Stimulated activated CD4-positive, alpha-beta T cell treated with anti-CD3 and anti-CD28 coated beads, Interleukin-2, amount 100 ng/mL, for 4 hours (primary cell): Measurements from ENCODE around the gene SHB.

ENCODE experiments used
- DNase-seq: peaks from one replicate; pipeline ENCODE4 v3.0.0-alpha.2; 2020; ENCODE audit warnings: low read depth

The SHB gene

DNA sequence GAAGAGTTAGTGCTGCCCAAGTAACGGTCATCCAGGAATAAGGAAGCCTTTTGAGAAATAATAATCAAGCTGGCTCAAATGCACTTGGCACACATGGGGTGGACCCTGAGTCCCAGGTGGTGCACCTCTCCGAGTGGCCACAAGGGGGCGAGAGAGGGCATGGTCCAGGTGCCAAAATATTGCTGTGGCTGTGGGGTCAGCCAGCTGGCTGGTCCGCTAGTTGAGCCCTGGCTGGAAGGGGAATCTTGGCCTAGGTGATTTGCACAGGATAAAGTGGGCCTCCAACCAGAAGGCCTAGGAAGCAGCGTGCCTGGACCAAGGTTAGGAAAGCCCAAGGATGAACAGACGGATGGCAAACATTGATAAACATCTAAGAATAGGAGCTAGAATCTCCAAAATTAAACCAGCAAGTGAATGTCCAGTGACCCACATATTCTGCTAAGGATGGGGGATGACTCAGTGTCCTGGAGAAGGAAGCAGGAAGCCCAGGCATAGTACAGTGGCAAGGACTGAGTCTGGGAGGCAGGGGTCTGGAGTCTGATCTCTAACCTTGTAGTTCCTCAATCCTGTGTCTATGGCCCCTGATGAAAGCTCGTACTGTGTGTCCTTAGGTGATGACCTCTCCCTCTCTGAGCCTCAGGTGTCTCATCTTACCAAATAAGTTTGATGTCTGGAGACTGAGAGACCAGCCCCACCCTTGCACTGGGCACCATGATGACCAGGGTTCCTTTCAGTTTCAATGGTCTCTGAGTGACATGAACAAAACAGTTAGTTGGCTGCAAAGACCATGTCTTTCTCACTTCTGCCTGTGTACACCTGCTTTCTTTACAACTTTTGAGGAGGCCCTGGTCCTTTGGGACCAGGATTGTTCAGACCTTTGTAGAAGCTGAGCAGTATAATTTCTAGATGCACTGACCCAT is 19.2 kb upstream of the SHB start:
- peak; percentile 38 for DNase-seq

DNA sequence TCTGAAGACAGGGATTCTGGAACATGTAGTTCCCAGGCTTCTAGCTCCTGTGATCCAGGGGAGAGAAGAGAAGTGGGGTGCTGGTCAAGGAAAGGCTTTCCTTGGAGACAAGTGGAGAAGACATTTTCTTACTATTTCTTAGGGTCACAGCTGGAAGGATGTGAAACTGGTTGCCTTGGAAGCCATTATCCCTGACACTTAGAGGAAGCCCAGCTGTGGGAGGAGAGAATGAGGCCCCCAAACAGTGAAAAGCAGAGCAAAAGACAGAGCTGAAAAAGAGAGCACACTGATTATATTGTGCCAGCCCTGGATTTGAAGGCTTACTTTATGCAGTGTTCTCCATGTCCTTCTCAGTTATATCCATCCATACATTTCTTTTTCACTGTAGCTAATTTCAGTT is 17.5 kb upstream of the SHB start:
- no peak for DNase-seq

DNA sequence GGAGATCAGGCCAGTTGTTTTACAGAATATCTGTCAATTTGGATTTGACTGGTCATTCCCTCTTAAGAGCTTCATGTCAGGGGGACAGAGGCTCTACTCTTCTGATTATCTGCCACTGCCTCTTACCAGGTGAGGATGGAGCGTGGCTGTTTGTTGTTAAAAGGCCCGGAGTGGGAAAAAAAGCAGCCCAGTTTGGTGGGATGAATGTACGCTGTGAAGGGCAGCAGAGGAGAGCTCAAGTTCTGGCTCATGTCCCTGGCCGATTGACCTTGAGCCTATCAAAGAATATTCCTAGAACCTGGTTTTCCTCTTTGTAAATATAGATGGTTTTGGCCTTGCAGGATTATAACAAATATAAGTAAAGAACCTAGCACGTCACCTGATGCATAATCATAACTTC is 16.3 kb upstream of the SHB start:
- no peak for DNase-seq

GRCh38 chr9:38084556-38084880 is 15.5 kb upstream of the SHB start:
- DNase-seq, result no peak

DNA sequence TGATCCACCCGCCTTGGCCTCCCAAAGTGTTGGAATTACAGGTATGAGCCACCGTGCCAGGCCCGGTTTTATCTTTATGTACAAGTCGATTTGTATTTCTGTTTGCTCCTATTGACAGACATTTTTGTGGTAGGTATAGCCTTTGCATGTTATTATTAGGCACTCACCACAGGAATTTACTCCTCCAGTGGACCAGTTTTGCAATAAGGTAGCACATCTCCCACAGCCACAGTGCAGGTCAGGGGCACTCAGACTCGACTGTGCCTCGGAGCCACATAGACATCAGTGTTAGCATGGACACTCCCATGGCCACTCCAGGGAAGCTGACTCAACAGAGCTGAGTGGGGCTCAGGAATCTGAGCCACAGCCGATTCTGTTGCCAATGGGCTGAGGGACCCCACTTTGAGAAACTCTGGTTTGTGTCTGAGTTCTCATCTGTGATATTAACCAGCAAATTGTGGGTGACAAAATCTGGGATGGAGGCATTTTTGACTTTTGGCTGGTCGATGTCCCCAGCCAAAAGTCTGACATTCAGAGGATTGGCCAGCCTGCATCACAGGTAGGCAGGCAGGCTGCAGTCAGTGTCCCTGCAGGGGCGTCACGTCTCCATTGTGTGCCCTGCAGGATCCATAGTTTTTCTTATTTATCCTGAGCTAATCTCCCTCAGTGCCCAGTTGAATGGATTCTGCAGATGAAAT is 15.0 kb upstream of the SHB start:
- no peak for DNase-seq

GRCh38 chr9:38082446-38083287 is 13.6 kb upstream of the SHB start:
- DNase-seq, result no peak

DNA sequence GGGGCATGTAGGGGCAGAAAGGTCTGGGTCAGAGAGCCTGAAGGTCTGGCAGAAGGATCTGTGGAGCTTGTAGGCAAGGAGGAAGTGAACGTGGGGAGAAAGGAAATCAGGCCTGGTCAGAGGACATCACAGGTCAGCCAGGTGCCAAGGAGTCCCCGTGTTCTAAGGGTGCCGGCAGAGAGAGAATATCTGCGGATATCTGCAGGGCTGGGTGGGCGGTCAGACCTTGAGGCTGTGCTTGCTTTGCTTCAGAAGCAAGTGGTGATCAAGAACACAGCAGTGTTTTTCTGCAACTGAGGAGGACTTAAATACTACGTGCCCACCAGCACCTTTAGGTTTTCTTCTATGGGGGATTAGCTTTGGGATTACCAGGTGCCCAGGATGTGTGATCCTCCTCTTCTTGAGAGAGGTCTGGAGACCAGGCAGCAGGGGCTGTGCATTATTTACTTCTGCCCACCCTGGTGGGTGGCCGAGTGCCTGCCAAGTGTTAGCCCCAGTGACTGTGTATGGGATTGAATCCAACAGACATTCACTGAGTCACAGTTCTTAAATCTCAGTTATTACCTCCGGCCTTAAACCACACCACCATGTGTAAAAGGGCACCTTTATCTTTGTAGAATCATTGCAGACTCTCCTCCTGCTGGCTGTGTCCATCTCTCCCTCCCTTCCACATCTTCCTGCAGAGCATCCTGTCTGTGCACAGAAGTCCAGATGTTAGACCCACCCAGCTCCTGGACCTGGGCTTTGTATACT is 12.5 kb upstream of the SHB start:
- no peak for DNase-seq

GRCh38 chr9:38079461-38080031 is 10.5 kb upstream of the SHB start:
- DNase-seq, result no peak

DNA sequence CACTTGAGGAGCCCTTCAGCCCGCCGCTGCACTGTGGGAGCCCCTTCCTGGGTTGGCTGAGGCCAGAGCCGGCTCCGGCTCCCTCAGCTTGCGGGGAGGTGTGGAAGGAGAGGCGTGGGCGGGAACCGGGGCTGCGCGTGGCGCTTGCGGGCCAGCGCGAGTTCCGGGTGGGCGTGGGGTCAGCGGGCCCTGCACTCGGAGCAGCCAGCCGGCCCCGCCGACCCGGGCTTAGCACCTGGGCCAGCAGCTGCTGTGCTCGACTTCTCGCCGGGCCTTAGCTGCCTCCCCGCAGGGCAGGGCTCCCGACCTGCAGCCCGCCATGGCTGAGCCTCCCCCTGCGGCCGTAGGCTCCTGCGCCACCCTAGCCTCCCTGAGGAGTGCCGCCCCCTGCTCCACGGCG is 6.2 kb upstream of the SHB start:
- no peak for DNase-seq

DNA sequence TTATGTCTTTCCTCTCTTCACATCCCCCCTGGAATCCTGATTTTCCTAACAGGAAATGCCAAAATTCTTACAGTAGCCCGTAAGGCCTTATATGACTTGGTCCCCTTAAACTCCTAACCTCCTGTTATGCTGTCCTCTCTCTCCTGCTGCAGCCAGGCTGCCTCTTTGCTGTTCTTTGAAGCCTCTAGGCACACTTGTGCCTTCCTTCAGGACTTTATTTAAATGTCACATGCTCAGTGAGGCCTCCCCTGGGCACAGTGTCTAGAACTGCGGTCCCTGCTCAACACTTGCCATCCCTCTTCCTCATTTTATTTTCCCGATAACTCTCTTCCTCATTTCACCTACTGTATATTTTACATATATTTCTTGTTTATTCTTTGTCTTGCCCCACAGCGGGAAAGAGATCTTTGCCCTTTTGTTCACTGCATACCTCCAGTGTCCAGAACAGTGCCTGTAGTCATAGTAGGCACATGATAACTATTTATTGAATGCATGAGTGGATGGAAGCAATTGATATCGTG is 5.5 kb upstream of the SHB start:
- no peak for DNase-seq

GRCh38 chr9:38073882-38074281 is 4.9 kb upstream of the SHB start:
- no peak for DNase-seq

DNA sequence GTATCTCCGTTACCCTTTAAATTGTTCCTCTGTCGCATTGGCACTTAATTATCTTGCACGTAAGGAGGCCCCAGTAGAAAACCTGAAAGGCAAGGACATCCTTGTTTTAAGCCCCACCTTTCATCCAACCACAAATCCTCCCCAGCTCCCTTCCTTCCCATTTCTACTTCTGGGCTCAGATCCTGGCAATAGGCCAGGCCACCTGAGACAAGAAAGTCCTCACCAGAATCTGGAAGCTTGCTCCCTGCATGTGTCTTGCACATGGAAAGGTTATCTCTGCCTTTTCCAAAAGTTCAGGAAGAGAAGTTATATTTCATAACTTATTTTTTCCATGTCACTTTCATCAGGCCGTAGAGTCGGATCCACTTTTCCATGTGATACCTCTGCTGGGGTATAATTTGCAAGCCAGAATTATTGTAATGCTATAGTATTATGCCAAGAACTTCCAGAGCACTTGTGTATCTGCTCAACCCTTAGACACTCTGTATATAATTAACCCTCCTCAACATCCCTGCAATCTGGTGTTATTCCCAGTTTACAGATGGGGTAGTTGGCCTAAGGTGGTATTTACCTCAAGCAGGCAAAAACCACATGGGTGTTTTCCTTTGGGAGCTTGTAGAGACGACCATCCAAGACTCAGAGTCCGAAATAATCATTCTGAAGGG is 2.6 kb upstream of the SHB start:
- no peak for DNase-seq

GRCh38 chr9:38067859-38068681 is 957 bp downstream of the SHB start:
- DNase-seq, result no peak

- DNase-seq, result no peak
These were observed 1.8 kb downstream of the SHB start for GRCh38 chr9:38066914-38067858.

GRCh38 chr9:38066197-38066913 is 2.7 kb downstream of the SHB start:
- no peak for DNase-seq

DNA sequence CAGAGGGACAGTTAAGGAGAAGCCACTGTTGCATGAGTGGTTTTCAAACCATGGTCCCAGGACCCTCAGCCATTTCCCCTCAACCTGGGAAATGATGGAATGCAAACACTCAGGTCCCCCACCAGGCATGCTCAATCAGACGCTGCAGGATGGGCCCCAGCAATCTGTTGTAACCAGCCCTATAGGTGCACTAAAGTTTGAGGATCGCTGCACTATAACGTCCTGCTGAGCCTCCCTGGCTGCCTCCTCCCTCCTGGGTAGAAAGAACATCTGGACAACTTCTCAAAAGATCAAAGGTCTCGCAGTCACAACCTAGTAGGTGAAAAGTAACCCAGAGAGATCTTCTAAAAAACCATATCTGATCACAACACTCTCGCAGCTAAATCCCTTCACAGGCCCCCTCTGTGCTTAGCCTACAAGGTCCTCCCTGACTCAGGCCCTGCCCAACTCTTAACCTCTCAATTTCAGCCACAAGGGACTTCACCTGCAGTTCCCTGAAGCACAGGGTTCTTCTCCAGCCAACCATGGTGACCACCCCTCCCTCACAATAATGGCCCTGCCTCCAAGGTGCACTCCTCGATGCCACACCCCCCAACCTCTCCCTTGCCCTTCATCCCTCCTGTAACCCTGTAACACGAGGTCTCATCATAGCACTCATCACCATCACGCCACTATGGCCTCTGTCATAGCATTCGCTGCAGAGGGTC is 3.5 kb downstream of the SHB start:
- DNase-seq, result no peak

GRCh38 chr9:38064842-38065368 is 4.1 kb downstream of the SHB start:
- DNase-seq, result no peak
